Stimulated activated CD8-positive, alpha-beta memory T cell treated with anti-CD3 and anti-CD28 coated beads, Interleukin-4, amount 100 ng/mL, for 4 hours (primary cell): Measurements from ENCODE around the gene AP3S1.

Experiments
- DNase-seq, 2 donors: peaks; one replicate each; pipeline ENCODE4 v3.0.0-alpha.2; 2020; ENCODE audit warnings: low read depth in 2 of 2, low spot score in 1 of 2

AP3S1 gene

DNA sequence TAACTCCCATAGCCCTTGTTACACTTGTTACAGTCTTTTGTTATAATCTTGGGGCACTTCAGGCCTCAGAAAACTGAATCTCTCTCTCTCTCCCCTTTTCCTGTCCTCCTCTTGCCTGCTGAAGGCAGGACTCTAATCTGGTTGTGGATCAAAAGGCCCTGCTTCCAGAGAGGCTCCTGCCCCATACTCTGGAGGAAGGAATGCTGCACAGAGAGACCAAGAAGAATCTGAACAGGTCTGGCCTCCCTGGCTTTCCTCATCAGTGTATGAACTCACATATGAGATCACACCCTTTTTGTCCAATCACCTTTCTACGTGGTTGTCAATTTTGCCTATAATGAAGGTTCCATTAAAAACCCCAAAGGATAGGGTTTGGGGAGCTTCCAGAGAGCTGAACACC is 94.3 kb downstream of the AP3S1 start:
- DNase-seq: no peak

GRCh38 chr5:115939059-115939458 is 97.3 kb downstream of the AP3S1 start:
- DNase-seq: no peak

GRCh38 chr5:115940080-115940810 is 98.5 kb downstream of the AP3S1 start:
- no peak for DNase-seq

GRCh38 chr5:115941051-115941675 is 99.4 kb downstream of the AP3S1 start:
- no peak for DNase-seq

- no peak for DNase-seq
Measured at GRCh38 chr5:115944501-115944900, 102.8 kb downstream of the AP3S1 start.

- DNase-seq: no peak
Measured at GRCh38 chr5:115946655-115947054, 104.9 kb downstream of the AP3S1 start.

- no peak for DNase-seq
Measured at GRCh38 chr5:115947260-115947659, 105.5 kb downstream of the AP3S1 start.

DNA sequence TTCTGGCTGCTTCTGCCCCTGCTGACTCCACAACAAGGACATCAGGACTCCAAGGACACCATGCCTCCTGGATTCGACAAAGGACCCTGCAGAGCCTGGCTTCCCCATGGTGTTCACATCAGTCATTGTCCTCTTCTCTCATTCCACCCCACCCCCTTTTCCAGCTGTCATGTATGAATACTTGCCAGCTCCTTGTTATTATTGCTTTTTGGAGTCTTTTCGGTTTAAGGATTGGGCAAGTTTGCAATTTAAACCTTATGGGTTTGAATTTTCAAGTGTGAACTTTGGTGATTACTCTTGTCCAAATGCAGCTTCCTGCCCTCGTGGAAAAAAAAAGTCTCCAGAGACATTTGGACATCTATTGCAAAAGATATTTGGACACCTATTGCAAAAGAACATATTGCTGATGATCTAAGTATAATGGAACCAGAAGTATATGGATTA is 106.4 kb downstream of the AP3S1 start:
- no peak for DNase-seq

GRCh38 chr5:115949096-115949495 is 107.4 kb downstream of the AP3S1 start:
- no peak for DNase-seq

DNA sequence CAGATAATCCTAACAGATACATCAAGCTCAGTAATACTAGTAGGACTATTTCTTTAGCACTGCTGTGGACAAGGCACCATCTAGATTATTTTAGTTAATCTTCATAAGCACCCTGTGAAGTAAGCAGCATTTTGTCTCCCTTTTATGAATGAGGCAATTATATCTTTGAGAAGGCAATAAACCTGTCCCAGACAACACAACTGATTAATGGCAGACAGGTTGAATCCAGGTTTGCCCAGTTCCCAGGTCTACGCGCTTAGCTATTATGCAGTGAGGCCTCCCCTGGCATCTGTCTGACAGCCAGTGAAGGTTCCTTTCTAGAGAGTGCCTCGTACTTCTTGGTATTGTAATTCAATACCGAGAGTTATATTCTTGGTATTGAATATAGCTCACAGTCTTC is 110.9 kb downstream of the AP3S1 start:
- no peak for DNase-seq

GRCh38 chr5:115954144-115954543 is 112.4 kb downstream of the AP3S1 start:
- DNase-seq: no peak

- no peak for DNase-seq
Measured at GRCh38 chr5:115956957-115957356, 115.2 kb downstream of the AP3S1 start.

GRCh38 chr5:115961381-115962238 is 119.9 kb downstream of the AP3S1 start:
- DNase-seq: no peak

DNA sequence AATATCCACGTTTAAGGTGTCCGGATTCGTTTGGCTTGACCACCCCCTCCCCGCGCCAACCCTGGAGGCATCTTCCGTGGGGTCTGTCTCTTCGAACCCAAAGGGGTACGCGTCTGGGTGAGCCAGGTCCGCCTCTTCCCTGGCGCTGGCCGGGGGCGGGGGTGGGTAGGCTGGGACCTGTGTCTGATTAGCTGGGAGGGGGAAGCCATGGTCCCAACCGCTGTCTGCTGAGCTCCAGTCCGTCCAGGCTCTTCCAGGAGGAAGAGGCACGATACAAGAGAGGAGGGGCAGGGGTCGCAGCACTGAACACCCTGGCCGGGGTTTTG is 120.5 kb downstream of the AP3S1 start, which contains the start of gene LVRN:
TSS of gene LVRN (plus strand) at position 237 of the 326 bp plus-strand sequence. CDS start 143 bp downstream, outside the sequence.
- DNase-seq: no peak

DNA sequence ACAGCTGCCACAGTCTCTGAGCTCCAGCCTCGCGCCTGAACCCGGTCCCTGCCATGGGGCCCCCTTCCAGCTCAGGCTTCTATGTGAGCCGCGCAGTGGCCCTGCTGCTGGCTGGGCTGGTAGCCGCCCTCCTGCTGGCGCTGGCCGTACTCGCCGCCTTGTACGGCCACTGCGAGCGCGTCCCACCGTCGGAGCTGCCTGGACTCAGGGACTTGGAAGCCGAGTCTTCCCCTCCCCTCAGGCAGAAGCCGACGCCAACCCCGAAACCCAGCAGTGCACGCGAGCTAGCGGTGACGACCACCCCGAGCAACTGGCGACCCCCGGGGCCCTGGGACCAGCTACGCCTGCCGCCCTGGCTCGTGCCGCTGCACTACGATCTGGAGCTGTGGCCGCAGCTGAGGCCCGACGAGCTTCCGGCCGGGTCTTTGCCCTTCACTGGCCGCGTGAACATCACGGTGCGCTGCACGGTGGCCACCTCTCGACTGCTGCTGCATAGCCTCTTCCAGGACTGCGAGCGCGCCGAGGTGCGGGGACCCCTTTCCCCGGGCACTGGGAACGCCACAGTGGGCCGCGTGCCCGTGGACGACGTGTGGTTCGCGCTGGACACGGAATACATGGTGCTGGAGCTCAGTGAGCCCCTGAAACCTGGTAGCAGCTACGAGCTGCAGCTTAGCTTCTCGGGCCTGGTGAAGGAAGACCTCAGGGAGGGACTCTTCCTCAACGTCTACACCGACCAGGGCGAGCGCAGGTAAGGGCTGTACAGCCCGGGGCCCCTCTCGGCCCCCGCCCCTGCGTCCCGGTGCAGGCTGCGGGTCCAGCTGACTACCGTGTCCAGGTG is 121.0 kb downstream of the AP3S1 start:
- DNase-seq: no peak

GRCh38 chr5:115963566-115963965 is 121.8 kb downstream of the AP3S1 start:
- DNase-seq: no peak
